OCI-LY3 (cell line): Measurements from ENCODE around the gene RBM26.

Source experiments
- EZH2phosphoT487 ChIP-seq: fragments of 200-600 bp; shearing (Covaris generic); IDR thresholded peaks from 2 replicates; pipeline ENCODE4 v1.6.1; 2018; ENCODE audit warnings: antibody characterized with exemption, mixed run types, low read depth
- TF ChIP-seq, protein P1 (sequence below): fragments of 200-600, 300-600 bp; sonication (generic); IDR thresholded peaks from 2 replicates; pipeline ENCODE4 v1.5.1; 2014; ENCODE audit warnings: antibody characterized with exemption, low read length, low read depth

DNA sequence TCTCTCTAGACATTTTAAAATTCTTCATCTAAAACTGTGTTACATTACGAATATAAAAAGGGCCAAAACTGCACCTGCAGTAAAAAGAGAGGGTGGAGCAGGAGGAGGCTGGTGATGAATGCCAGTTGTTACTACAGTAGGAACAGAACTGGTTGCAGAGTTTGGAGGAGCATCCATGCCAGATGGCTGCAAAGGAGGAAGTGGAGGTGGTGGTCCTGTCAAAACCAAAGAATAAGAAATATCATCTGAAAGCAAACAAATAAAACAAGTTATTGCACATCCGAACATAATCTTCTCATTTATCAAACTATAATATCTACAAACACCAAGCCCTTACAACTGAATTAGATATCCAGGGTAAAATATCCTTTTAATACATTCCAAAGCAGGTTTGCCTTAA, 40.1 kb downstream of the RBM26 start:
- TF ChIP-seq, protein P1, sequence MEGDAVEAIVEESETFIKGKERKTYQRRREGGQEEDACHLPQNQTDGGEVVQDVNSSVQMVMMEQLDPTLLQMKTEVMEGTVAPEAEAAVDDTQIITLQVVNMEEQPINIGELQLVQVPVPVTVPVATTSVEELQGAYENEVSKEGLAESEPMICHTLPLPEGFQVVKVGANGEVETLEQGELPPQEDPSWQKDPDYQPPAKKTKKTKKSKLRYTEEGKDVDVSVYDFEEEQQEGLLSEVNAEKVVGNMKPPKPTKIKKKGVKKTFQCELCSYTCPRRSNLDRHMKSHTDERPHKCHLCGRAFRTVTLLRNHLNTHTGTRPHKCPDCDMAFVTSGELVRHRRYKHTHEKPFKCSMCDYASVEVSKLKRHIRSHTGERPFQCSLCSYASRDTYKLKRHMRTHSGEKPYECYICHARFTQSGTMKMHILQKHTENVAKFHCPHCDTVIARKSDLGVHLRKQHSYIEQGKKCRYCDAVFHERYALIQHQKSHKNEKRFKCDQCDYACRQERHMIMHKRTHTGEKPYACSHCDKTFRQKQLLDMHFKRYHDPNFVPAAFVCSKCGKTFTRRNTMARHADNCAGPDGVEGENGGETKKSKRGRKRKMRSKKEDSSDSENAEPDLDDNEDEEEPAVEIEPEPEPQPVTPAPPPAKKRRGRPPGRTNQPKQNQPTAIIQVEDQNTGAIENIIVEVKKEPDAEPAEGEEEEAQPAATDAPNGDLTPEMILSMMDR: no peak
- TF ChIP-seq EZH2phosphoT487: no peak
